HG03520 (cell line): Measurements from ENCODE around the gene SLC35B1.
"Not testable (repeated sequence)": the region's sequence is repeated elsewhere in the genome, so short reads cannot be mapped to it uniquely, and the experiment has no call there.

Experiments used
- ATAC-seq: cut with Tn5 transposase; IDR thresholded peaks from one replicate; pipeline ENCODE4 v1.9.1; 2021; ENCODE audit warnings: mild to moderate bottlenecking, moderate library complexity; ENCODE audit not compliant: unreplicated experiment

The SLC35B1 gene

GRCh38 chr17:49734515-49735490, 27.0 kb upstream of the SLC35B1 start:
- ATAC-seq: no peak

- no peak for ATAC-seq
These were observed 23.7 kb upstream of the SLC35B1 start for GRCh38 chr17:49731435-49731831.

- ATAC-seq: no peak
These were observed 23.1 kb upstream of the SLC35B1 start for GRCh38 chr17:49730785-49731434.

- ATAC-seq: no peak
These were observed 22.5 kb upstream of the SLC35B1 start for GRCh38 chr17:49730078-49730784.

- ATAC-seq: no peak
These were observed 21.3 kb upstream of the SLC35B1 start for GRCh38 chr17:49729069-49729468.

- no peak for ATAC-seq
These were observed 20.7 kb upstream of the SLC35B1 start for GRCh38 chr17:49728425-49728824.

- no peak for ATAC-seq
These were observed 19.6 kb upstream of the SLC35B1 start for GRCh38 chr17:49727380-49727779.

GRCh38 chr17:49725452-49726130, 17.8 kb upstream of the SLC35B1 start:
- ATAC-seq: no peak

GRCh38 chr17:49724552-49724951, 16.8 kb upstream of the SLC35B1 start:
- ATAC-seq: not testable (repeated sequence)

GRCh38 chr17:49723423-49723822, 15.7 kb upstream of the SLC35B1 start:
- ATAC-seq: no peak

- ATAC-seq: no peak
These were observed 14.3 kb upstream of the SLC35B1 start for GRCh38 chr17:49722066-49722465.

GRCh38 chr17:49717371-49717861, 9.7 kb upstream of the SLC35B1 start:
- no peak for ATAC-seq

- ATAC-seq: no peak
These were observed 9.1 kb upstream of the SLC35B1 start for GRCh38 chr17:49716668-49717364.

- ATAC-seq: no peak
These were observed 8.0 kb upstream of the SLC35B1 start for GRCh38 chr17:49715717-49716279.

GRCh38 chr17:49715216-49715615, 7.5 kb upstream of the SLC35B1 start:
- ATAC-seq: no peak

- ATAC-seq: no peak
These were observed 885 bp upstream of the SLC35B1 start for GRCh38 chr17:49708515-49709183.

- no peak for ATAC-seq
These were observed 537 bp downstream of the SLC35B1 start for GRCh38 chr17:49707246-49707607.

GRCh38 chr17:49705254-49705653, 2.5 kb downstream of the SLC35B1 start:
- ATAC-seq: no peak

- no peak for ATAC-seq
These were observed 4.0 kb downstream of the SLC35B1 start for GRCh38 chr17:49703557-49704277.
